Choroid plexus epithelial cell (primary cell): ENCODE data around the gene TIMP1.
A peak's percentile ranks its signal among the peaks of the same experiment; 100 is the strongest.

ENCODE experiments used
- DNase-seq: peaks from one replicate; pipeline ENCODE4 v3.0.0-alpha.2; 2010; ENCODE audit warnings: low read depth
- H3K4me3 ChIP-seq: 2 replicates; pipeline ENCODE4 v1.5.1; 2011; ENCODE audit warnings: low read depth, mild to moderate bottlenecking, control low read depth, low read length, moderate library complexity
- TF ChIP-seq, protein P1 (sequence below): conservative IDR thresholded peaks from 2 replicates; pipeline ENCODE4 v1.5.1; 2011; ENCODE audit warnings: low read depth, mild to moderate bottlenecking, control low read depth, inconsistent platforms, low read length, moderate library complexity

Gene TIMP1

DNA sequence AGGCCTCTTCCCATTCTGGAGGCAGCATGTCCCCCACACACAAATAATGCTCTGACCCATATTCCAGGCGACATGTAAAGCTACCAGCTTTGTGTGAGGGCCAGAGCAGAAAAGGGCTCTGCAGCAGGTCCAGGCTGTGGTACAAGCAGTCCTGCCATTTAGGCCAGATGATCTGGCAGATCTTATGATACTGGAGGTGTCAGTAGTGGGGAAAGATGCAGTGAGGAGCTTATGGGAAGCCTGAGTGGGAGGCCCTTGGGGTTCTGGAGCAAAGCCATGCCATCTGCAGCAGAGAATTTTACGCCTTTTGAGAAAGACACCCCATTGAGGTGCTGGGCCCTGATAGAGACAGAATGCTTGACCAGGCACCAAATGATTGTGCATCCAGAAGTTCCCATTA is 29.7 kb downstream of the TIMP1 start:
- no peak for DNase-seq
- no peak overlapping the region for H3K4me3 ChIP-seq
- TF ChIP-seq, protein P1, sequence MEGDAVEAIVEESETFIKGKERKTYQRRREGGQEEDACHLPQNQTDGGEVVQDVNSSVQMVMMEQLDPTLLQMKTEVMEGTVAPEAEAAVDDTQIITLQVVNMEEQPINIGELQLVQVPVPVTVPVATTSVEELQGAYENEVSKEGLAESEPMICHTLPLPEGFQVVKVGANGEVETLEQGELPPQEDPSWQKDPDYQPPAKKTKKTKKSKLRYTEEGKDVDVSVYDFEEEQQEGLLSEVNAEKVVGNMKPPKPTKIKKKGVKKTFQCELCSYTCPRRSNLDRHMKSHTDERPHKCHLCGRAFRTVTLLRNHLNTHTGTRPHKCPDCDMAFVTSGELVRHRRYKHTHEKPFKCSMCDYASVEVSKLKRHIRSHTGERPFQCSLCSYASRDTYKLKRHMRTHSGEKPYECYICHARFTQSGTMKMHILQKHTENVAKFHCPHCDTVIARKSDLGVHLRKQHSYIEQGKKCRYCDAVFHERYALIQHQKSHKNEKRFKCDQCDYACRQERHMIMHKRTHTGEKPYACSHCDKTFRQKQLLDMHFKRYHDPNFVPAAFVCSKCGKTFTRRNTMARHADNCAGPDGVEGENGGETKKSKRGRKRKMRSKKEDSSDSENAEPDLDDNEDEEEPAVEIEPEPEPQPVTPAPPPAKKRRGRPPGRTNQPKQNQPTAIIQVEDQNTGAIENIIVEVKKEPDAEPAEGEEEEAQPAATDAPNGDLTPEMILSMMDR = no peak

DNA sequence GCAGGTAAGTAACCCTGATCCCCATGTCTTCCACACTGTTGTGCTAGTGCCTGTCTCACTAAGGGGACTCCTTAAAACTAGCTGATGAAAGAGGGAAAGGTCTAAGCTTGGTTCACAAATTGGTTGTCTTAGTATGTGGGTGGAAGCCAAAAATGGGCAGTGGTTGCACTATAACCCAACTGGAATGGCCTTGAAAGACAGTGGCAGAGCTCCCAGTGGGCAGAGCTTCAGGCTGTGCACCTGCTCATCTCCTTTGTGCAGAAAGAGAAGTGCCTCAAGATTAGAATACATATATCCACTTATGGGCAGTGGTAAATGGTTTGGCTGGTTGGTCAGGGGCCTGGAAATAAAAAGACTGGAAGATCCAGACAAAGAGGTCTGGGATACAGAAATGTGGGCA is 30.2 kb downstream of the TIMP1 start:
- TF ChIP-seq, protein P1 = no peak
- DNase-seq = no peak

DNA sequence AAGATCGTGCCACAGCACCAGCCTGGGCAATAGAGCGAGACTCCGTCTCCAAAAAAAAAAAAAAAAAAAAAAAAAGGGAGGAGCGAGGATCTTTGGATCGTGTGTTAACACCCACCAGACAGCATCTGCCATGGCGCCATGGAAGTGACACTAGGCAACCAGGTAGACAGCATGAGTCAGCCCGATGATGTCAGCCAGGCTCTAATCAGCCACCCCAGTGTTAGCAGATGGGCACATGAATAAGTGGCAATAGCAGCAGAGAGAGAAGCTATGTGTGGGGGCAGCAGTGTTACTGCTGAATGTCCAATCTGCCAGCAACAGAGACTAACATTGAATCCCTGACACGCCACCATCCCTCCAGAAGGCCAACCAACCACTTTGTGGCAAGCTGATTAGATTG is 30.8 kb downstream of the TIMP1 start:
- TF ChIP-seq, protein P1 = no peak
- no peak for DNase-seq

More for the DNA sequence above, 30.2 kb downstream of the TIMP1 start:
- no peak overlapping the region for H3K4me3 ChIP-seq

DNA sequence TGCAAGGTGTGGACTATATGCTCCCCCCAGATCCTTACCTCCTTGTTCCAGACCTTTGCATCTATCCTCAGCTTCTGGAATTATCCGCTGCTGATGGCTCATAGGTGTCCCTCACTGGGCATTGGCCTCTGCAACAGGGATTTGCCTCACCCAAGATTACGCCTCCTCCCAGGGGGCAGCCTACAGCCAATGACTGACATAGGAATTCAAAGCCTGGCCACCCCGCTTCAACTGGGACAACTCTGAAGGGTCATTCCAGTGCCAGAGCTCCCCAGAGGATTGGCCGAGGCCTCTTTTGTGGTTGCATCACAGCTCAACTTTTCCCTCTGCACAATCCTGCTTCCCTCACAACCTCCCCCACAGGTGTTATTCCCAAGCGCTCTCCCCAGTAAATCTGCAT is 32.4 kb downstream of the TIMP1 start:
- DNase-seq = no peak
- TF ChIP-seq, protein P1 = no peak
- no peak overlapping the region for H3K4me3 ChIP-seq

More for the DNA sequence above, 30.8 kb downstream of the TIMP1 start:
- no peak overlapping the region for H3K4me3 ChIP-seq

DNA sequence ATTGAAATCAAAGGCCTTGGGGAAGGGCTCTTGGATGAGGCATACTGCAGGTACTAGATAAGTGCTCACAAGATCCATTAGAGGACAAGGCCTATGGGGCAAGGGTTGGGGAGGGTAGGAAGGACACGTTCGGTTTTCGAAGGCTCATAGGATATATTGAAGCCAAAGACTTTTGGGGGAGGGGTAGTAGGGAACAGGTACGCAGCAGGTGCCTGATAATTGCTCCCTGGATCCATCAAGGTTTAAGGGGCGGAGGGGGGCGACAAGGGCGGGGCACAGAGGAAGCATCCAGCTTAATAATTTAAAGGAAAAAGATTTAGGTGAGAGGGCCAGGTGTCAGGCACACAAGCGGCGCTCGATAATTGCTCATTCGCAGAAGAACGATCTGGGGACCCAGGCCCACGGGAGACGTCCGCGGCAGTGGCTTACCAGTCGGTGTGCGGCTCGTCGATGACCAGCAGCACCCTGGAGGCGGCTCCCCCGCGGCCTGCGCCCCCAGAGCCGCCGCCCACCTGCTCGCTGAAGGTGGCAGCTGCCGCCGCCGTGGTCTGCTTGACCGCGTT is 36.8 kb downstream of the TIMP1 start:
- TF ChIP-seq, protein P1 = no peak
- no peak for DNase-seq
- no peak overlapping the region for H3K4me3 ChIP-seq

DNA sequence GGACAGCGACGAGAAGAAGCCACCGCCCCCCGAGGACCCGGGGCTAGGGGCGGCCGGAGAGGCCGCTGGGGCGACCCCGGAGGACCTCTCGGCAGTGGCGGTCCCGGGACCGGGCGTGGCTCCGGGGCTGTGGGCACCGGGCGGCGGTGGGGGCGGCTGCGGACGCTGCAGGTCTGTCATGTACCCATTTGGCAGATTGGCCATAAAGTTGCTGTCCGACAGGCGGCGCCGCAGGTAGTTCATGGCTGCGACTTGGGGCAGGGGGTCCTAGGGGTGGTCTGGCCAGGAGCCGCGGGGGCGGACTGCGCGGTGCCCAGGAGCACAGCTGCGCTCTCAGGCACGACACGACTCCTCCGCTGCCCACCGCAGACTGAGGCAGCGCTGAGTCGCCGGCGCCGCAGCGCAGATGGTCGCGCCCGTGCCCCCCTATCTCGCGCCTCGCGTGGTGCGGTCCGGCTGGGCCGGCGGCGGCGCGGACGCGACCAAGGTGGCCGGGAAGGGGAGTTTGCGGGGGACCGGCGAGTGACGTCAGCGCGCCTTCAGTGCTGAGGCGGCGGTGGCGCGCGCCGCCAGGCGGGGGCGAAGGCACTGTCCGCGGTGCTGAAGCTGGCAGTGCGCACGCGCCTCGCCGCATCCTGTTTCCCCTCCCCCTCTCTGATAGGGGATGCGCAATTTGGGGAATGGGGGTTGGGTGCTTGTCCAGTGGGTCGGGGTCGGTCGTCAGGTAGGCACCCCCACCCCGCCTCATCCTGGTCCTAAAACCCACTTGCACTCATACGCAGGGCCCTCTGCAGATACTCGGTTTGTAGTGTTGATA is 37.5 kb downstream of the TIMP1 start, which contains the start of gene SYN1:
SYN1 (minus strand) TSS at position 372 of the 817 bp plus-strand sequence; CDS start at position 243, 129 bp downstream.
- H3K4me3 ChIP-seq = peak within 1 kb of the TSS; percentile 54
- TF ChIP-seq, protein P1 = peak; percentile 3
- peak; percentile 83 for DNase-seq
